ENCODE results near the gene NLN.
"Not testable (repeated sequence)": the region's sequence is repeated elsewhere in the genome, so short reads cannot be mapped to it uniquely, and the experiment has no call there.

The NLN gene

DNA sequence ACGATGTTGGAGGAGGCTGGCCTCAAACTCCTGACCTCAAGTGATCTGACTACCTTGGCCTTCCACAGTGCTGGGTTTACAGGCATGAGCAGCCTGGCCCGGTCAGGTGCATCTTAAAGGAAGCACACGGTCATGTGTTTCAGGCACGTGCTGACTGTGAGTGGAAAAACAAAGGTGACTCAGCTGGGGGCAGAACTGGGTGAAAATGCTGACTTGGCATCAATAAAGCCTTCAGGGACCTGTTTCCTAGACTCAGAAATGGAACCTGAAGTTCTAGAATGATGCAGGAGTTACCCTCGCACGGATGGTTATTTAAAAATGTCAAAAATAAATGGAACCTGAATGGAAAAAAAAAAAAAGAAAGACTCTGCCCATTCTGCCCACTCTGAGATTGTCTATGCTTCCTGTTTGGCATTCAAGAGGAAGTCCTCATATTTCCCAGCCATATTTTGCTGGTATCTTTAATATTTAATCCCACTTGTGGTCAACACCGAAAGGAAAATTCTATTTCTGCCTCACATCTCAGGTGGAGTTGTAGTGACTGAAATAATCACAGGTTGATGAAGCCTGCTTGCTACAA is 12.3 kb downstream of the NLN start:
- FAIRE-seq, result not testable (repeated sequence)

DNA sequence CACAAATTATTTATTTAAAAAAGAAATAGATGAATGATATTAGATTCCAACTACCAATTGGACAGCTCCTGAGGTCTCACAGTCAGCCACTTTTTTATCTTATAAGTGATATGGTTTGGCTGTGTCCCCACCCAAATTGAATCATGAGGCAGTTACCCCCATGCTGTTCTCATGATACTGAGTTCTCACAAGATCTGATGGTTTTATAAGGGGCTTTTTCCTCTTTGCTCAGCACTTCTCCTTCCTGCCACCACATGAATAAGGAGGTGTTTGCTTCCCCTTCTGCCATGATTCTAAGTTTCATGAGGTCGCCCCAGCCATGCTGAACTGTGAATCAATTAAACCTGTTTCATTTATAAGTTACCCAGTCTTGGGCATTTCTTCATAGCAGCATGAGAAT is 12.9 kb downstream of the NLN start:
- FAIRE-seq, result no peak

DNA sequence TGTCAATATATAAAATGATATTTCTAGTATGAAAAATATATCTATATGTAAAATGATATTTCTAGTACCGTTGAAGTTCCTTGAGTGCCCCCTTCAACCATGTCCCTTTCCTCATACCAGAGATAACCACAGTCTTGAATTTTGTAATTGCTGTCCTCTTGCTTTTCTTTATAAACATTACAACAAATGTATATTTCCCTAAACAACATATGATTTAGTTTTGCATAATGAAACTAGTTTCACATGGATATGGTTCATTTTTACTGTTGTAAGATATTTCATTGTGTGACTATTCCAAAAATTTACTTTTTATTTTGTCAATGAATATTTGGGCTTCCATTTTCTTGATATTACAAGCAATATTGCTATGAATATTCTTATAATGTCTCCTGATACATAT is 14.0 kb downstream of the NLN start:
- no peak for FAIRE-seq

DNA sequence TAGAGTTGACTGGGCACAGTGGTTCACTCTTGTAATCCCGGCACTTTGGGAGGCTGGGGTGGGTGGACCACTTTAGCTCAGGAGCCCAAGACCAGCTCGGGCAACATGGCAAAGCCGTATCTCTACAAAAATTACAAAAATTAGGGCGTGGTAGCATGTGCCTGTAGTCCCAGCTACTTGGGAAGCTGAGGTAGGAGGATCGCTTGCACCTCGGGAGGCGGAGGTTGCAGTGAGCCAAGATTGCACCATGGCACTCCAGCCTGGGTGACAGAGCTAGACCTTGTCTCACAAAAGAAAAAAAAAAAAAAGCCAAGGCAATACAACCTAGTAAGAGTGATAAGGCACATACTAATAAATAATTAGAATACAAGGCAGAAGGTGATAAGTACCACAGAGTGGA is 15.8 kb downstream of the NLN start:
- FAIRE-seq, result no peak

DNA sequence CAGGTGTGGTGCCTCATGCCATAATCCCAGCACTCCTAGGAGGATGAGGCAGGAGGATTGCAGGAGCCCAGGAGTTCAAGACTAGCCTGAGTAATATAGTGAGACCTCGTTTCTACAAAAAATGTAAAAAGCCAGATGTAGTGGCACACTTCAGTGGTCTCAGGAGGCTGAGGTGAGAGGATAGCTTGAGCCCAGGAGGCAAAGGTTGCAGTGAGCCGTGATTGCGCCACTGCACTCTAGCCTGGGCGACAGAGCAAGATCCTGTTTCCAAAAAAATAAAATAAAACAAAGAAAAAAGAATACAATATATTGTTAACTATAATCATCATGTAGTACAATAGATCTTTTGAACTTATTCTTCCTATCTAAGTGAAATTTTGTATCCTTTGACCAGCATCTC is 16.3 kb downstream of the NLN start:
- FAIRE-seq, result no peak

DNA sequence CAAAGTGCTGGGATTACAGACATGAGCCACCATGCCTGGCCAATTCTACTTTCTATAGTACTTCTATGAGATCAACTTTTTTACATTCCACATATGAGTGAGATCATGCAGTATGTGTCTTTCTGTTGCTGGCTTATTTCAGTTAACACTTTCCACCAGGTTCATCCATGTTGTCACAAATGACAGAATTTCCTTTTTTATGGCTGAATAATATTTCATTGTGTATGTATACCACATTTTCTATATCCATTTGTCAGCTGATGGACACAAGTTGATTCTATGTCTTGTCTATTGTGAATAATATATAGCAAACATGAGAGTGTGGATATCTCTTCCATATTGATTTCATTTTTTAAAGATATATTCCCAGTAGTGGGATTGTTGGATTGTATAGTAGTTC is 17.2 kb downstream of the NLN start:
- FAIRE-seq, result no peak

DNA sequence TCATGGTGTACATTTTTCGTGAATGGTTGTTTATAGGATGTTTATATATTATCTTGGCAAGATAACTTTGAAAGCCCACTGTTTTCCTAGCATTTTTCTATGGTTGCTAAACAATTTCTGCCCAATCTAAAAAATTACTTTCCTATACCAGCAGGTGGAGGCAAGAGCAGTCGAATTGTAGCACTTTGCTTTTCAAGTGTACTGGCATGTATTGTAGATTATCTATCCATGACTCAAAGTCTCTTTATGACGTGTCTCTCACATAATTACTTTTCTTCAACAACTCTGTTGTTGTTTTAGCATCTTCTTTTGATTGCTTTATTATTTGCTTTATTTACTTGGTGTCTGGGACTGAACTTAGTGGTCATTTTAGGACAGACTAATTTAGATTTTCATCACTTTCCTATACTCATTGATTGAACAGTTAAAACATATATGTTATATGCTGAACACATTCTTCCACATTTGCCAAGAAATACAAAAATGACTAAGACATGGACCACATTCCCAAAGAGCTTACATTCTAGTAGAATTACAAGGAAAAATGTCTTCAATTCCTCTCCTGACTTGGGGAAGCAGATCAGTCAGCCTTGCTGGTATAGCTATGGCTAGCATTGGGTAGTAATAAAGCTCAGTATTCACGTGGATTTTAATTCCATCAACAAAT is 20.7 kb downstream of the NLN start:
- peak; percentile 86 for FAIRE-seq

DNA sequence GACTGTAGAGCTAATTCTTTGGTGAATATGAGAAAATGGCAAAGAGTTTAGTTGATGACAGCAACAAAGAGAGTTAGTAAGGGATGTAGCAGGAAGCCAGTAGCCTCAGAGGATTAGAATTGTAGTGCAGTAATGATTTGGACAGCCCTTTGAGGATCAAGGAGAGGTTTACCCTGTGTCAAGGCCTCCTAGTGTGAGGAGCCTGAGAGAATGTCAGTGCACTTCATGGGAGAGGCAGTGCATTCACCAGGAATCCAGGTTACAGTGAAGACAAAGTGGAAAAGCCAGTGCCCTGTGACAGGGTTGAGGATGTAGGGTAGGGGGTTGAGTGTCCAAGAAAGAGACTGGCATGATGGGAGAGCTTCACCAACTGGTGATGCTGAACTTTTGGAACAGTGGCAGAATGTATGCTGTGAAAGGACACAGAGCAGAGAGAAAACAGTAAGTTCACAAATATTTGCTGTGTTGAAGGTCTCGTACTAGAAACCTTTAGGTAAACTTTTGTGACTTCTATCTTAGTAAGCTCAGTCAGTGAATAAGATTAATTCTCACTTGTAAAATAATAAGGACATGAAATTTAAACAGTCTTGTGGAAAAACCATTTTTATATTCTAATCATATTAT is 27.3 kb downstream of the NLN start:
- FAIRE-seq, result no peak

DNA sequence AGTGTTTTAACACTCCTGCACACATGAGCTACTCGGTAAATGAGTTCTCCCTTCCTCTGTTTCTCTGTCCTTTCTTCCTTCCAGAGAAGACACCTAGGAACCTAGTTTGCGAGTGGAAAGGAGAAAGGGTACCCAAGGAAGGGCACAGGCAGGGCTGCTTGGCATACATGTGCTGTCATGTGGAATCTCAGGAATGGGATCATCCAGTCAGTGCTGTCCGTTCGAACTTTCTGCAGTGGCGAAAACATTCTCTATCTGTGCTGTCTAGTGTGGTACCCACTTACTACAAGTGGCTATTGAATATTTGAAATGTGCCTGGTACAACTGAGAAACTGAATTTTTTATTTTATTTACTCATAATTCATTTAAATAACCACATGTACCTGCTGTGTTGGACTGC is 28.0 kb downstream of the NLN start:
- FAIRE-seq, result no peak

DNA sequence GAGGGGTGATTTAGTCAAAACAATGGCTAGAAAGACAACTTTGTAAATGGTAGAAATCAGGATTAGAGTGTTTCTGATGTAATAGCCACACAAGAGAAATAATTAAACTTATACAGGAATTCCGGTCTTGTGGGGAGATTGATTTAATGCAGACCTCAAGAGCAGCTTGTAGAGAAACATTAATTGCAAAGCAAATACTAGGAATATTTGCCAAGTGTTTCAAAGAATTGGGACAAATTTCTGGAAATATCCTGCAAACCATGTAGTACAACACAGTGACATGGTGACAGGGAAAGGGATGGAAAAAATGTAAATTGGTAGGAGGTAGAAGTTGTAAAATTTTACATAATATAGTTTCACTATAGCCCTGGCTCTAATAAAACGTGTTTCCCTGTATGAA is 28.9 kb downstream of the NLN start:
- no peak for FAIRE-seq

DNA sequence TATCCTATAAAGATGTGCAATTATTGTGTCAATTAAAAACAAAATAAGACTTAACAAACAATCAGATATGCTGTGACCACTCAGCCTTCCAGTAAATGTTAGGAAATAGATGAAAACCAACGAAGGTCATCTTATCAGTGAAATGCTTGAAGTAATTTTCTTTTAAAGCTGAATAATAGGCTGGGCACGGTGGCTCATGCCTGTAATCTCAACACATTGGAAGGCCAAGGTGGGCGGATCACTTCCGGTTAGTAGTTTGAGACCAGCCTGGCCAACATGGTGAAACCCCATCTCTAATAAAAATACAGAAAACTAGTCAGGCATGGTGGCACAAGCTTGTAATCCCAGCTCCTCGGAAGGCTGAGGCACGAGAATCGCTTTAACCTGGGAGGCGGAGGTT is 31.2 kb downstream of the NLN start:
- FAIRE-seq, result no peak

DNA sequence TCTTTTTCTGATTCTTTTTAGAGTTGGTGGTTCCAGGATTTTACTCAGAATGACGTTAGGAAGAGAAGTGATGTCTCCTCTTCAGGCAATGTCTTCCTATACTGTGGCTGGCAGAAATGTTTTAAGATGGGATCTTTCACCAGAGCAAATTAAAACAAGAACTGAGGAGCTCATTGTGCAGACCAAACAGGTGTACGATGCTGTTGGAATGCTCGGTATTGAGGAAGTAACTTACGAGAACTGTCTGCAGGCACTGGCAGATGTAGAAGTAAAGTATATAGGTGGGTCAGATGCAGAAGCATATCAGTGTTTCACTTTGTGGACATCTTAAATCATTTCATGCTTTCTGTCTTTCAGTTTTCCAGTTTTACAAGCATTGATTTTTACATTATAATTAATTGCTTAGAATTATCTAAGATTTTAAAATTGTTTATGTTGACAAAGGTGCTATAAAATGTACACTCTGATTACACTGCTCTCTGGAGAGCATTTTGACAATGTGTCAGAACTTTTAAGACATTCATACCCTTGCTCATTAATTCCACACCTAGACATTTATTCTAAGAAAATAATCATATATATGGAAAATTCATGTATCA is 36.6 kb downstream of the NLN start:
- no peak for FAIRE-seq

DNA sequence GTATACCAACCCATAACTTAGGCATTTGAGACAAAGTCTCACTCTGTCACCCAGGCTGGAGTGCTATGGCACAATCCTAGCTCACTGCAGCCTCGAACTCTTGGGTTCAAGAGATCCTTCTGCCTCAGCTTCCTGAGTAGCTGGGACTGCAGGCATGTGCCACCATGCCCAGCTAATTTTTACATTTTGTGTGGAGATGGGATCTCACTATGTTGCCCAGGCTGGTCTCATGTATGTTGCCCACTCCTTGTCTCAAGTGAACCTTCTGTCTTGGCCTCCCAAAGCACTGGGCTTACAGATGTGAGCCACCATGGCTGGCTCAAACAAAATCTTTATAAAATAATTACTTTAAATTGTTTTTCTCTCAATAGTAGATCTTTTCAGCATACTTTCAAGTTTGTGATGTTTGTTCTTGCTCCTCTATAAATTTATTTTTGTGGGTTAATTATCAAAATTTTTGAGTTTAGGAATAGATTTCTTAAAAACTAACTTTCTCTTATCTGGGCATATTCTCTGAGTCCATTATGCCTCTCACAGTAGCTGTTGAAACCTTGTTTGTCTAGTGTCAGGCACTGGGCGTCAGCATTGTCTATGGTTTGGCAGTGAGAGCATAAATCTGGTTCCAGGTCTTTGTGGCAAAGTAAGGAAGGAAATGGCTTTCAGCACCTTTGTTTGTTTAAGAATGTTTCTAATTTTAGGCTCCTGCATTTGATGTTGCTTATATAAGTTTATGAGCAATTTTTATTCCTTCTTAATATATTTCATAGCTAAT is 38.7 kb downstream of the NLN start:
- peak; percentile 90 for FAIRE-seq

DNA sequence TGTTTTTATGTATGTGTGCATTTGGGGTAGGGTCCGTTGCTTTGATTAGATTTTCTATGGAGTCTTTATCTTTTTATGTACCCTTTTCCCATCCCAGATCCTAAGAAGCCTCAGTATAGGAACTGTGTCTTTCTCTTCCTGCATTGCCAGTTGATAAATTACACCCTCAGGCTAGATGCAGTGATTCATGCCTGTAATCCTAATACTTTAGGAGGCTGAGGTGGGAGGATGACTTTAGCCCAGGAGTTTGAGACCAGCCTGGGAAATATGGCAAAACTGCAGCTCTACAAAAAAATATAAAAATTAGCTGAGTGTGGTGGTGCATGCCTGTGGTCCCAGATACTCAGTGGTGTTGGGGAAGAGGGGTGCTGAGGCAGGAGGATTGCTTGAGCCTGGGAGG is 40.2 kb downstream of the NLN start:
- FAIRE-seq, result no peak

DNA sequence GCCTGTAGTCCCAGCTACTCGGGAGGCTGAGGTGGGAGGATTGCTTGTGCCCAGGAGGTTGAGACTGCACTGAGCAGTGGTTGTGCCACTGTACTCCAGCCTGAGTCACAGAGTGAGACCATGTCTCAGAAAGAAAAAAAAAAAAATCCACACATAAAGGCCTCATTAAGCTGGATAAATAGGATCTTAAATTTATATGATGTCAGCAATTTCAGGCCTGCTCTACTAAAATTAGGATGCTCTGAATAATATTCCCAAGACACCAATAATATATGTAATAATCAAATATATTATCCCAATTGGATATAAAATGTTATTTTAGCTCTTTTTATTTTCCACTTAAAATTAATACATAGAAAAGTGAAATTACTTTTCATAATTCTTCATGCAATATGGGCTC is 43.6 kb downstream of the NLN start:
- no peak for FAIRE-seq

DNA sequence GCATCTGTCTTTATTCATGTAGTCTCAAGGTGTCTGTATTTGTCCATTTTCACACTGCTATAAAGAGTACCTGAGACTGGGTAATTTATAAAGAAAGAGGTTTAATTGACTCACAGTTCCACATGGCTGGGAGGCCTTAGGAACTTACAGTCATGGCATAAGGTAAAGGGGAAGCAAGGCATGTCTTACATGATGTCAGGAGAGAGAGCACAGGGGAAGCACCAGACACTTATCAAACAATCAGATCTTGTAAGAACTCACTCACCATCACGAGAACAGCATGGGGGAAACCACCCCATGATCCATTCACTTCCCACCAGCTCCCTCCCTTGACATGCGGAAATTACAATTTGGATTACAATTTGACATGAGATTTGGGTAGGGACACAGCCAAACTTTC is 44.2 kb downstream of the NLN start:
- no peak for FAIRE-seq

DNA sequence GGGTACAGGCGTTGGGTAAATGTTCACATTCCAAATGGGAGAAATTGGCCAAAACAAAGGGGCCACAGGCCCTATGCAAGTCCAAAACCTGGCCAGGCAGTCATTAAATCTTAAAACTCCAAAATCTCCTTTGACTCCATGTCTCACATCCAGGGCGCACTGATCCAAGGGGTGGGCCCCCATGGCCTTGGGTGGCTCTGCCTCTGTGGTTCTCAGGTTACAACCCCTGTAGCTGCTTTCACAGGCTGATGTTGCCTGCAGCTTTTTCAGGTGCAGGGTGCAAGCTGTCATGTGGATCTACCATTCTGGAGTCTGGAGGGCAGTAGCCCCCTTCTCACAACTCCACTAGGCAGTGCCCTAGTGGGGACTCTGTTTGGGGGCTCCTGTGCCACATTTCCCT is 44.8 kb downstream of the NLN start:
- FAIRE-seq, result no peak

DNA sequence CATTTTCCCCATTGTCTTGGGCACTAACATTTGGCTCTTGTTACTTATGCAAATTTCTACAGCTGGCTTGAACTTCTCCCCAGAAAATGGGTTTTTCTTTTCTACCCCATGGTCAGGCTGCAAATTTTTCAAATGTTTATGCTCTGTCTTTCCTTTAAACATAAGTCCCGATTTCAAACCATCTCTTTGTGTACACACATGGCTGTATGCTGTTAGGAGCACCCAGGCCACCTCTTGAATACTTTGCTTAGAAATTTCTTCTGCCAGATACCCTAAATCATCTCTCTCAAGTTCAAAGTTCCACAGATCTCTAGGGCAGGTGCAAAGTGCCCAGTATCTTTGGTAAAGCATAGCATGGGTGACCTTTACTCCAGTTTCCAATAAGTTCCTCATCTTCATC is 45.6 kb downstream of the NLN start:
- FAIRE-seq, result no peak

DNA sequence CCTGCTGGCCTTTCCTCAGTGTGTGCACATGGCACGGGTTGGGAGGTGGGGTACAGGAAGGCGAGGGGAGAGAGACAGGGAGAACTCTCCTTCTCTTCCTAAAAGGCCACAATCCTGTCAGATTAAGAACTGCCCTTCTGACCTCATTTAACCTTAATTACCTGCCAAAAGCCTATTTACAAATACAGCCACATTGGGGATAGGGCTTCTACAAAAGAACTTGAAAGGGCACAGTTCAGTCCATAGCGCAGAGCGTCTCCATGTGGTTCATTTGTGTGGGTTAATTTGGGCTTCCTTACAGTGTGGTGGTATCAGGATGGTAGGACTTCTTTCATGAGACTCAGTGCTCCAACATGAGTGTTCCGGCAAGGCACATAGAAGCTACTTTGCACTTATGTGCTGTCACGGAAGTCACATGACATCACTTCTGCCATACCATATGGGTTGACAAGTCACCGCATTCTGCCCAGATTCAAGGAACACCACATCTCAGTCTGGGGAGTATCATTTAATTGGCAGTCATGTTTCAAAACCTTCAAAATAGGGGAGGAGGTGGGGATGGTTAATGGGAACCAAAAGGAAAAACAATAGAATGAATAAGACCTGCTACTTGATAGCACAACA is 46.8 kb downstream of the NLN start:
- no peak for FAIRE-seq

DNA sequence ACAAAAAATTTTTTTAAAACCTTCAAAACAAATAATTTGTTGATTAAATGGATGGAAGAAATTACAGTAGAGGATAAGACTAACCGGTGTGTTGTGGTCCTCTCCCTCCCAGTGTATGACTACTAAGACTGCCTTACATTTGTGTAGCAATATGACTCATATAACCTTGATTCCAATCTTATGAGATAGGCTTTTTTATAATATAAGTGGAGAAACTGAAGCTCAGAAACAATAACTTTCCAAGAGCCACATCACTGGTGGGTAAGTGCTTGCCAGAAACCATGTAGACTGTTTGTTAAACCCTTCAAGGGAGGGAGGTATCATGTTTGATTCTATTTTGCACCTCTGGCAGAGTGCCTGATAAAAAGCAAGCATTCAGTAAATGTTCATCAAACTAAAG is 47.5 kb downstream of the NLN start:
- FAIRE-seq, result no peak

DNA sequence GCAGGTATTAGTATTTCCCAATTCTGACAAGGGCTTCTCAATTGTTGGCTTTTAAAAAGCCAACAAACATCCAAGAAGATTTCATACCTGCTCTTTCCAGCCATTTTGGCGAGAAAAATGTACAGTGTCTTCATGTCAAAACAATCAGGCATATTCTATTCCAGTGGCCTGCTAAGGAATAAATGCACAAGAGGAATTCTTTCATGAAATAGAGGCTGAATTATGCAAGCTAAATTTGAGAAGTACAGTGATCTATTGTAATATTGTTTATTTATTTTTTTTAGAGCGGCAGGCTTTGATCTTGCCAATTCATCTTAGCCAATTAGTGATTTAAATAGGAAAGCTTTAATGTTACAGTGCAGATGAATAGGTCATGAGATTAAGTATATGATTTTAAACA is 49.3 kb downstream of the NLN start:
- no peak for FAIRE-seq

DNA sequence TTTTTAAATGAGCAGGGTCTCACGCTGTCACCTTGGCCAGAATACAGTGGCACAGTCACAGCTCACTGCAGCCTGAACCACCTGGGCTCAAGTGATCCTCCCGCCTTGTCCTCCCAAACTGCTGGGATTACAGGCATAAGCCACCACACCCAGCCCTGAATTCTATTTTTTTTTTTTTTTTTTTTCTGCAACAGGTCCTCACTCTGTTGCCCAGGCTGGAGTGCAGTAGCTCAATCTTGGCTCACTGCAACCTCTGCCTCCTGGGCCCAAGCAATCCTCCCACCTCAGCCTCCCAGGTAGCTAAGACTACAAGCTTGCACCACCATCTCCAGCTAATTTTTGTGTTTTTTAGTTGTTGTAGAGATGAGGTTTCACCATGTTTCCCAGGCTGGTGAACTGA is 51.0 kb downstream of the NLN start:
- not testable (repeated sequence) for FAIRE-seq

DNA sequence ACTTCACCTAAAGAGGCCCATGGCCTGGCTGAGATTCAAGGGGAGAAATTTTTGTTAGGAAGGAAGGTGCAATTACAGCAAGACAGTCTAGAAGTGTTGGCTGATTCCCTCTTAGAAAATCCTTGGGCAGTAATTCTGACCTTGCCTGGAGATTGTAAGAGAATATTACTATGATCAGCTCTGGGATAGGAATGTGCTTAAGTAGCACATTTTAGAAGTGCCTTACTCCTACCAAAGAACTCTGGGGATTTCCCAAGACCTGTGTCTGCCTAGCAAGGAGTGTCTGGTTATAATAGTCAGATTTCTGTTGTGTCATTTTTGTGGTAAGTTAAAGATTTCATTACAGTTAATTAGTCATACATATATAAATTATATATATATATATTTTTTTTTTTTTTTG is 52.3 kb downstream of the NLN start:
- no peak for FAIRE-seq
